Measurements from ENCODE around the gene SLC30A2.

SLC30A2 gene

DNA sequence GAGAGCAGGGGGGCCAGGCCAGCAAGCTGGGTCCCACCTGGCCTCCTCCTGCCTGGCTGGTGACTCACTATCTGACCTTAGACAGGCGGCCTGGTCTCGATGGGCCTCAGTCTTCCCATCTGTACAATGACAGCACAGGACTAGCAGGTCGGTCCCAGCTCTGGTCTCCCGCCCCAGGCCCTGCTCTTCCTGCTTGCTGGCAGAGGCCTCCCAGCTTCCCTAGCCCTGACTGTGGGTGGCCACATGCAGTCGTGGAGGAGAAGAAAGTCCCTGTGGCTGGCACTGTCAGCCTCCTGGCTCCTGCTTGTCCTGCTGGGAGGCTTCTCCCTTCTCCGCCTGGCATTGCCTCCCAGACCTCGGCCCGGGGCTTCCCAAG is 23.5 kb downstream of the SLC30A2 start:
- DNase-seq (ENCODE audit: low read depth), result no peak

DNA sequence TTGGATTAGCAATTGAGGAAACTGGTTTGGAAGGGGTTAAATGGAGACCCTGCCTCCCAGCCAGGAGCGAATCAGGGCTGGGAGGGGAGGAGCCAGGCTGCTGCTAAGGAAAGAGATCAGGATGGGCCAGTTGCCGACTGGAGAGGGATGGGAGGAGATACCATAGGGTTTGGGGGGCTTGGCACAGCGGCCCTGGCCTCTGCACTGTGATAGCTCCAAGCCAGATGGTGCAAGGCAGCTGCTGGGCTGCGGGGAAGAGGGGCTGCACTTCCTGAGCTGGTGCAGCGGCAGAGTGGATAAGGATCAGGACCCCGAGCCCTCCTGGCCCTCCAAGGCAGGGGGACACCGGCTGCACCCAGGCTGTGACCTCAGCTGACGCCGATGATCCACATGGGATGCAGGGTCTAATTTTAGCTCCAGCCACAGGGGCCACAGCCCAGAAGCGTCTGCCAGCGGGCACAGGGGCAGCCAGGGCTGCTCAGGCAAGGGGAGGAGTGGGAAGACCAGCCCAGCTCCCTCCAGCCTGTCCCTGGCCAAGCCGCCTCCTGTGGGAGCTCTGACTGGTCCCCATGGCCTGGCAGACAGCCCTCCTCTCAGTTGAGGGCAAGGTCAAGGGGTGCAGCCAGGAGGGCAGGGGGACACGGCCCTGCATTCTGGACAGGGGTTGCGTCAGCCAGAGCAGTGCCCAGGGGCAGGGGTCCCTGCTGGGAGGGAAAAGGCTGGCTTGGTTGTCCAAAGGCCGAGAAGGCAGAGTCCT is 24.1 kb downstream of the SLC30A2 start, which contains the start of gene EXTL1:
Gene EXTL1 (plus strand): TSS at position 129 of the 757 bp plus-strand sequence. CDS start 872 bp downstream, outside the sequence.
- no peak for DNase-seq (ENCODE audit: low read depth)

DNA sequence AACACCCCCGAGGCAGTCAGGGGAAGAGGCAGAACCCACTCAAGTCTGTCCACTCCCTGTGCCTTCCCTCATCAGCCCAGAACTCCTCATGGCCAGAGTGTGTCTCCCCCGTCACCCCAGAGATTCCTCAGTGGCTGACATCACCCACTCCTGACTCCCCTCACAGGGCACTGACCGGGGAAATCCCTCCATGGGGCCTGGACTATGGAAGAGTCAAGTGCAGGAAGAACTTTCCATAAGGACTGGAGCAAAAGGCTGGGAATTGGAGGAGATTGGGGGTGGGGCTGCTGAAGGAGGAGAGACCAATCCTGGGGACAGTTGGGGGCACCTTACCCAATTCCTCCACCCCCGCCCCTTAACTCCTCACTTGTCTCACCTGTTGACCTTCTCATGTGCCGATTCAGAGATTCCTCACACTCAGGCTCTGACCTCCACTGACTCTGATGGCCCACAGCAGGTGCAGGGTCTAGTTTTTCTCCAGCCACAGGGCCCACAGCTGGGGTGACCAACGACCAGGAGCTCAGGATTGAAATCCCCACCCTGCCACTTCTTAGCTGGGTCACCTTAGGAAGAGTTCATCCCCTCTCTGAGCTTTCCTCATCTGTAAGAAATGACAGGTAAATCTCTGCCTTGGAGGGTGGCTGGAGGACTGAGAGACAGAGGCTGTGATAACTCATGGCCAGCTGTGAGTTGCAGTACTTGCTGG is 24.8 kb downstream of the SLC30A2 start:
- DNase-seq (ENCODE audit: low read depth), result no peak

- DNase-seq (ENCODE audit: low read depth), result no peak
These were observed 25.6 kb downstream of the SLC30A2 start for GRCh38 chr1:26020330-26020768.

DNA sequence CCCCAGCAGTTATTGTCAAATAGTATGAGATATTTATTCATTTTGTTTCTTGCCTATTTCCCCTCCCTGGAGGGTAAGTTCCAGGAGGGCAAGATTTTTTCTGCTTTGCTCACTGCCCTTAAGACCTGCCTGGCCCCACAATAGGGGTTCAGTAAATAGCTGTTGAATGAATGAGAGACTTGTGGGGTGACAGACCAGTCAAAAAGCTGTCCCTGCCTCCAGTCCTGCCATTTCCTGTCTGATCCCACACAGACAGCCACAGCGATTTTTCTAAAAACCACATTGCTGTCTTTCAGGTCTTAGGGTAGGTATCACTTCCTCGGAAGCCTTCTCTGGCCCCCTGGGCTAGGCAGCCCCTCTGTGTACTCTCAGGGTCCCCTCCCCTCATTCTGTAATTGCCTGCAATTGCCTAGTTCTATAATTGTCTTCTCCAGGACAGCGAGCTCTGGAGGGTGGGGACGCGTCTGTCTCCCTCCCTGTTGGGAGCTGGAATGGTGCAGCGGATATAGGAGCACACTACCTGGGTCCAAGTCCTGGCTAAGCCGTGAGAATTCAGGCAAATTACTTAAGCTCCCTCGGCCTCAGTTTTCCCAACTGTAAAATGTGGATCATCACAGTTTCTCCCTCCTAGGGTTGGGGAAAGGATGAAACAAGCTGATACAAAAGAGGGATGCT is 26.1 kb downstream of the SLC30A2 start:
- peak; percentile 24 for DNase-seq (ENCODE audit: low read depth)

DNA sequence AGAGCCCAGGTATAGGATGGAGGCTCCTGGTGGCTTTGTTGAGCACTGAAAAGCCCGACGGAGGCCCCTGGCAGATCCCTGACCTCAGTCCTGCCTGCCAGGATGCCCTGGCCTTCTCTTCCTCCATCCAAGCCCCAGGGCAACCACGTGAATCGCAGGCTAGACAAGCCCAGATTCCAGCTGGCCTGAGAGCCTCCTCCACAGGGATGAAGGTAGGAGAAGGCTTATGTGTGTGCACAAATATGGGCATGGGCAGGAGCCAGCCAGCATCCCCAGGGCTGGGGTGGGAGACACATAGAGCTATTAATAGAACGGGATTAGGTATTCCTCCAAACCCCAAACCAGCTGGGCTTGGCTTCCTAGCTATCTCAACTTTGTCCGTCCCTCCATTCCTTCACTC is 28.3 kb downstream of the SLC30A2 start:
- DNase-seq (ENCODE audit: low read depth), result no peak

DNA sequence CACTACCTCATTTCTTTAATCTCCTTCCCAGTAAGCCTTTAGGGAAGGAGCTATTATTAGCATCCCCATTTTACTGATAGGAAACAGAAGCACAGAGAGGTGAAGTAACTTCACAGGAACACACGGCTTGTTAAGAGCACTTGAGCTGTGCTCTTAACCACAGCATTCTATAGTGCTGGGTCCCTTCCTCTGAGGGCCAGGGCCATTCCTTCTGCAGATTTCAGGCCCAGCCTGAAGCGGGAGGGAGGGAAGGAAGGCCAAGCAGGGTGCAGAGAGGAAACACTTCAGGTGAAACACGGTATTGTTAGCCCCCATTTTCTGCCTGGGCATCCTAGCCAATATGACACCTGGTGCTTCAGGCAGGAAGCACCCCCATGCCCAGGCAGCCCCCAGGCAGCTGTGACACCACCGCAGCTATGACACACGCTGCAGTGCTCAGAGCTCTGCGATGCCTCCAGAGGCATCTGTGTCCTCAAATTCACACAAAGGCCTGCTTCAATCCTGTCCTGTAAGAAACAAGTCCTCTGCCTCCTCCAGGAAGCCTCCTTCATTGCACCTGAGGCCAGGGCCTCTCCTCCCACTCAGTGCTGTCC is 28.9 kb downstream of the SLC30A2 start:
- no peak for DNase-seq (ENCODE audit: low read depth)

DNA sequence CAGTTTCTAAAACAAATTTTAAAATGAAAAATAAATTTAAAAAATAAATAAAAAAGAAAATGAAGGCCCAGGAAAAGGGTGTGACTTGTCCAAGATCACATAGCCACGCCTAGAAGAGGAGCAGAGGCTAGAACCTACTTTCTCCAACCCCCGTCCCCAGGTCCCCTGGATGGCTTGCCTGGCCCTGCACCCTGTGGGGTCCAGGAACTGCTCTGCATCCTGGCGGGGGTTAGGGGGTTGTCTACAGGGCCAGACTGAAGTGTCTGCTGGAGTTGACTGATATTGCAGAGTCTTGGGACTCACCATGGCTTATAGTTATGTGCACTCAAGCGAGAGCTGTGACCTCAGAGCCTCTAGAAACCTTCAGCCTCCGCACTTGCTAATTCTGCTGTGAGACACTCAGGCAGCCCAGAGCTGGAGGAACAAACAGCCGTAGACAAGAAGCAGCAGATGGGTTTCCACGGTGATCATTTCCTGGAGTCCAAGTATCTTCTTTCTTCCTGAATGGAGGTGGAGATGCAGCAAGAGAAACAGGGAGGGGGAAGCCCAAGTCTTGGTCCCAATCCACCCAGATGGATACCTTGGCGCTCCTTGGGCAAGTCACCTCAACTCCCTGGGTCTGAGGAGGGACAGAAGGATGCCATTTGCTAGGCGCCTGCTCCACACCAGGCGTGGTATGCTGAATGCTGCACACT is 29.5 kb downstream of the SLC30A2 start:
- DNase-seq (ENCODE audit: low read depth), result no peak

GRCh38 chr1:26015358-26015757 is 30.6 kb downstream of the SLC30A2 start:
- no peak for DNase-seq (ENCODE audit: low read depth)

DNA sequence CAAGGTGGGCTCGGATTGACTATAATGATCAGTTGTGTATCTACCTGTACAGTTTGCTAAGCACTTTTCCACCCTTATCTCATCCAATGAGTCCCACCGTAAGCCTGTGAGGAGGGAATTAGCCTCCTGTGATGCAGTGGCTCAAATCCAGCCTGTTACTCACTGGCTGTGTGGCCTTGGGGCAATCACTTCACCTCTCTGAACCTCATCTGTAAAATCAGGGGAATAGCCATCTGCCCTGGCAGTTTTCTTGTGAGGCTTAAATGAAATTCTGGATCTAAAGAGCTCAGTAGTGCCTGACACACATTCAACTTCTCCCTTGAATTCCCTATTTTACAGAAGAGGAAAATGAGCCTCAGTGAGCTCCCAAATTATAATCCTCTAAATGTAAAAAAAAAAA is 31.7 kb downstream of the SLC30A2 start:
- DNase-seq (ENCODE audit: low read depth), result no peak

GRCh38 chr1:26012864-26013263 is 33.1 kb downstream of the SLC30A2 start:
- DNase-seq (ENCODE audit: low read depth), result no peak

DNA sequence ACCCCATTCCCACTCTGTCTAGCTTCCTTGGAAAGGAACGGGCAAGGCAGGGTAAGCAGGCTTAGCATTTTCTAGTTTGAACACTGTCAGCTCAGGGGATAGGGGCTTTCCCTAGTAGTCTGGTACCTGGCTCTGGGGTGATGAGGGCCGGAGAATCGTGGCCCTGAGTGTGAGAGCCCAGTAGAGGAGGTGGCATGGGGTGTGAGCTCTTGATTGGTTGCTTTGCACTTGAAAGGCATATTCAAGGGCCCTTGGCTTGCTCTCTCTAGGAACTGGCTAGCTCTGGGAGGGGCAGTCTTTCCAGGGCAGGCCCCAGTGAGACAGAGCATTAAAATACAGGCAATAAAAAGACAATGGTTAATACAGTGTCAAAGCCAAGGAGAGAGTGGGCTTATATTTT is 35.1 kb downstream of the SLC30A2 start:
- DNase-seq (ENCODE audit: low read depth), result no peak

DNA sequence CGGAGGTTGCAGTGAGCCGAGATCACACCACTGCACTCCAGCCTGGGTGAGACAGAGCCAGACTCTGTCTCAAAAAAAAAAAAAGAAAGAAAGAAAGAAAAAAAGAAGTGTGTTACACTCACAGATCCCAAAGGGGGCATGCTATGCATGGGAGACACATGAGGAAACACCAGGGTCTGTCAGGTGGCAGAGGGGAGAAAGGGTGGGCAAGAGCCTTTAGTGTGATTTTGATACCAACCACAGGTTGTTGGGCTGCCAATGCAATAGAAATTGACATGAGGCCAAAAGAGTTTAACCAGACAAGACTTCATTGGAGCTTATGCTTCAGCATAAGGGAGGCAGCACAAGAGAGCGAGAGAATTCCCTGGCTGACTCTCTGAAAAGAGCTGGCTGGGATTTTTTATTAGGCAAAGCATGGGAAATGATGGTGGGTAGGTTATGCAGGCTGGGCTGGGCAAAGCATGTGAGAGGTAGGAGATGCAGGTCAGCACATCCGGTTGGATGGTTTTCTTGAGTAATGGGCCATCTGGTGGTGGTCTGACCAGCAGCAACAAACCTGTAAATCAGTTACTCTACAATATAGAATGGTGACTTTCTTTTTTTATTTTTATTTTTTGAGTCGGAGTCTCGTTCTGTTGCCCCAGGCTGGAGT is 36.0 kb downstream of the SLC30A2 start:
- DNase-seq (ENCODE audit: low read depth), result no peak

- no peak for DNase-seq (ENCODE audit: low read depth)
These were observed 39.2 kb downstream of the SLC30A2 start for GRCh38 chr1:26006710-26007109.

- no peak for DNase-seq (ENCODE audit: low read depth)
These were observed 40.3 kb downstream of the SLC30A2 start for GRCh38 chr1:26005434-26006105.

DNA sequence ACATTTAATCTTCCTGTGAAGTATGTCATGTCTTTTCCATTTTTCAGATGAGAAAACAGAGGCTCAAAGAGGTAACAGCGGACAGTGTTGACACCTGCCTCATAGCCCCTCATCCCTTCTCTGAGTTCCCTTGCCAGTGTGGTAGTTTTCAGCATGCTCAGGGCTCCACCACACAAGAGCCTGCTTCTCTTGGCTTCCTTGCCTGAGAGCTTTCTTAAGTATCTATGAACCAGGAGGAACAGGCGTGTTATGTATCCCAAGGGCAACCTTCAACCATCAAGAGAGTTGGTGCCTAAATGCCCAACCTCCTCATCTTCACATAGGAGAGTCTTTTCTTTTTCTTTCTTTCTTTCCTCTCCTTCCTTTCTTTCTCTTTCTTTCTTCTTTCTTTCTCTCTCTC is 42.2 kb downstream of the SLC30A2 start:
- DNase-seq (ENCODE audit: low read depth), result no peak

DNA sequence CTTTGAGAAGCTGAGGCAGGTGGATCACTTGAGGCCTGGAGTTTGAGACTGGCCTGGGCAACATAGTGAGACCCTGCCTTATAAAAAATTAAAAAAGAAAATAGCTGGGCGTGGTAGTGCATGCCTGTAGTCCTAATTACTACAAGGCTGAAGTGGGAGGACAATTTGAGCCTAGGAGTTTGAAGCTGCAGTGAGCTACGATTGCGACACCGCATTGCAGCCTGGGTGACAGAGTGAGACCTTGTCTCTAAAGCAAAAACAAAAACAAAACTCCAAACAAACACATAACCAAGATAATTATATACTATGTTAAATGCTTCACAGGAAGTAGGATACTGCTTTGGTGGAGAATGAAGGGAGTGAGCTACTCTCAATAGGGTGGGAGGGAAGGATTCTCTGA is 42.7 kb downstream of the SLC30A2 start:
- no peak for DNase-seq (ENCODE audit: low read depth)

DNA sequence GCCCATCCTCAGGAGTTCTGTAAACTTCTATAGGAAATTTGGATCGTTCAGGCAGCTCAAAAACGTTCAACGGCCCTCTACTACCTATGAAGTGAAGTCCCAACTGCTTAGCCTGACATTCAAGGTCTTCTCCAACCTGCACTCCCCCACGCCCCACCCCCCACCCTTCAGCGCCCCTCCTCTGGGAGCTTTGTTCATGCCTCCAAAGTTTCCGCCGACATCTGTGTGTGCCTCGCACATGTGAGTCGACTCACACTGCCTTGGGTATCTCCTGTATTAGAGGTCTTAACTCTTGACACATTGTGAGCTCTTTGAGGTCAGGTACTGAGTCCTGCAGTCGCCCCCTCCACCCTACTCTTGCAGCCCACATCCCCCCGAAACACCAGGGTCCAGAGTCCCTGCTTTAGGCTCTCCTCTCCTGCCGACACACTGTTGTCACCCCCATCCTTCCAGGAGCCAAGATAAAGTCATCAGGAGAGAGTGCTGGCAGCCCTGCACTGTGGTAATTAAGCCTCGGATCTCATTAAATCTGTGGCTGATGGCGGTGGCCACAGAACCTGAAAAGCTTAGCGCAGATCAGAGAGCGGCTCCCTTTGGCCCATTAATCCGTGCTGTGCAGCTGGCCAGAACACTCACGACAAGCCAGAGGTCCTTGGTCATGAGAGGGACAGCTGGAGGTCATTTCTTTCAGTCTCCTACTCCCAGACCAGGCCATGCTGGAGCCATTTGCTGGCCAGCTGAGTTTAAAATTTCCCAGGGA is 46.7 kb downstream of the SLC30A2 start:
- no peak for DNase-seq (ENCODE audit: low read depth)

DNA sequence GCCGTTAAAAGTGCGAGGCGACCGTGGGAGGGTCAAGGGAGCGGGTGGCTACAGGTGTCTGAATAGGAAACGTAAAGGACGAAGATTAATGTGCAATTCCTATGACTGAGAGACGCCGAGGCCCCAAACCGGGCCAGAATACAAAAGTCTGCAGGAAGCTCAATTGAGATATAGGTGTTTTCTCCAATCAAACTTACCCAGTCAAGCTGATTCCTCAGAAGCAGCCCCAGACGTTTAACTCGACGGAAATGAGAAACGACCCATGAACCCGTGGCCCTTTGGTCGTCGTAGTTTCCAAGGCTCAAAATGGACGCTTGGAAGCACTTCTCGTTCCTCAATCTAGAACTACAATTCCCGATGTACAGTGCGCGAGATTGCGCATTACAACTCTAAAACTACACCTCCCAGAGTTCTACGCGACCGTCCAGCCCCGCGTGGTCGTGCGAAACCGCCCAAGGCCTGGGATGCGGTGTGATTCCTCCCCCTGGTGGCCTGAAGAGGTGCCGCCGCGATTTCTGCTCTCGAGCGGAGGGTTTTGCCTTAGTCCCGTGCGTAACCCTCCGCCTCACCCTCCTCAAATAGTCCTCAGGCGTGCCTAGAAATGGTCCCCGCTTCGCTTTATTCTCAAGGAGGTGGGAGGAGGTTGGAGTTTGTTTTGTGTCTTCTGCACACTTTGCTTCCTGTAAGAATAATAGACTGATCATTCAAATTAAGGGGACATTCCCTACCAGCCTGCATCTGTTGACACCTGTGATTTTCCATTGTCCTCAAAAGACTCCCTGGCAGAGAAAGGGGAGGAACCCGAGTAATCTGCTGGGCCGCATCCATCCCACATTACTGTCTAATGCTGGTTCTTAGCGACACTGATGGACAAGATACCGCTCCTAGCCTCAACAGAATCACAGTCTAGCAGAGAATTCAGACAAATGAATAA is 47.8 kb downstream of the SLC30A2 start, which contains the start of gene PAFAH2:
Gene PAFAH2 (minus strand): TSS at position 236 of the 934 bp plus-strand sequence. CDS start 7,247 bp downstream, outside the sequence.
- peak; percentile 99 for DNase-seq (ENCODE audit: low read depth)

All from HS-27A (cell line).